HCEC 1CT (cell line): Measurements from ENCODE around the gene ASB18.

Experiments used
- DNase-seq: peaks from one replicate; pipeline ENCODE4 v3.0.0-alpha.2; 2017

The ASB18 gene

DNA sequence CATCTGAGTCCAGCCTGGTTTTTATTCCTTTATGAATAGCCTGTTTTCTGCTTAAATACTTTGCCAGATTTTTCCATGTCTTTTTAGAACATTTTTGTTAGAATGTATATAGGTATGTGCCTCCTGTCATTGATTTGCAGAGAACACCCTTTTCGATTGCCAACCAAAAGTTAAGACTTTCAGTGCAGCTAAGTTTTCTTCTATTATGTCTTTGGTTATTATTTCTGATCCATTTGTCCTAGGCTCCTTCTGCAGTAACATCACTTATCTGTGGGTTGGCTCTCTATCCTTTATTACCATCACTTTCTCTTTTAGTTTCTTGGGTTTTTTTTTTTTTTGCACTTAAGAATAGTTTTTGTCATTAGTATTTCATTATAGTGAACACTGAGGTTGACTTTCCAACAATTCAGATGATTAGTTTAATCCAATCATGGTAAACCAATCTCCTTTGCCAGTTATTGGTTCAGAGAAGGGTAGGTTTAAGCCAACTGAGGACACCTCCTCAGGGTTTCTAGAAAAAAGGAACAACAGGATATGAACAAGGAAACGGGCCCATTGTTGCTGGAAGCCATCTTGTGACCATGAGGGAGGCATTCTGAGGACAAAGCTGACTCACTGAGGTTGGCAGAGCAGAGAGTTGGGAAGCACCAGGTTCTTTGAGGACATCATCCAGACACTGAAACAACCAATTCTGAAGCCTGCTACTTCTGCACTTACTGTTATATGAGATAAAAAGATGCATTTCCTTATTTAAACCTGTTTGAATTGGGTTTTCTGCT lies 58.1 kb downstream of the ASB18 start:
- no peak for DNase-seq

DNA sequence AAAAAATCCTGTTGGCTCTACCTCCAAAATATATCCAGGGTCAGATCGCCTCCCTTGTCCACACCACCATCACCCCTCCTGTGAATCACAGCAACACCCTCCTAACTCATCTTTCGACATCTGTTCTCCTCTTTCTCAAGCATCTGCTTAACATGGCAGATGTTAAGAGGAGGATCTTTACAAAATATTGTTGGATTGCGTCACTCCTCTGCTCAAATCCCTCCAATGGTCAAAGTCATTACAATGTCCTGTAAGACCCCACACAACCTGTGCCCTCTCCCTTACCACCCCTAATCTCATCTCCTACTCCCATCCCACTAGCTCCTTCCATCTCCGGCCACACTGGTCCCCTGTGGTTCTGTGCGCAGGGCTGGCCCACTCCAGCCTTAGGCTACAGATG lies 59.3 kb downstream of the ASB18 start:
- DNase-seq: no peak

DNA sequence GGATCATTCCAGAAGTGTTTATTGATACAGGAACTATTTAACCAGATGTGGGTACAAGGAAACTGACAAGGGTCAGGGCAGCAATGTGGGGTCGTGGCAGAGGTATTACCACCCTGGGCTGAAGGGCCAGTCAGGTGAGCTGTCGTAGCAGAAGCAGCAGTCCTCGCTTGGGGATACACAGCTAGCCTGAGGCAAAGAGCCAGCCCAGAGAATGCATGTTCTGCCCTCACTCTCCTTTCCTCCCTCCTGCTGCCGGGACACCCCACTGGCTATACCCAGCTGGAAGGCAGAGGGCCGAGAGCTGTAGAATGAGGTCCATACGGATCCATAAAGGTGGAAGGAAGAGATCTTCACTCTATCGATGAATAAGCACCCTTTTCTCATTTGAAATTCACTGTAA lies 63.8 kb downstream of the ASB18 start:
- DNase-seq: no peak

DNA sequence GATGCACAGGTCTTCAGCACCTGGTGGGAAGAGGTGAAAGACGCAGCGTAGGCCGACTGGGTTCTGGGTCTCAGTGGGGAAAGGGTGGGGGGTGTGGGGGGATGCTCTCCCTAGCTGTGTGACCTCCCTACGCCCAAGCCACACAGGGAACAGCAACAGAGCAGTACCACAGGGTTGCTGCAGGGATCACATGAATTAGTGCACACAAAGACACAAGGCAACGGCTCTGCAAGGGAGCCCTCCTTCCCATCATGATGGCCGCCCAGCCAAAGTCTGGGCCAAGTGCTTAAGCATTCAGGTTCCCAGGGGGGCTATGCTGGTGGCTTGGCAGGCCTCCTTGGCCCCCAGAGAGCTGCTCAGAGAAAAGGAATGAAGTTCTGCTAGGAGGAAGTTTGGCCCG lies 67.8 kb downstream of the ASB18 start:
- no peak for DNase-seq

DNA sequence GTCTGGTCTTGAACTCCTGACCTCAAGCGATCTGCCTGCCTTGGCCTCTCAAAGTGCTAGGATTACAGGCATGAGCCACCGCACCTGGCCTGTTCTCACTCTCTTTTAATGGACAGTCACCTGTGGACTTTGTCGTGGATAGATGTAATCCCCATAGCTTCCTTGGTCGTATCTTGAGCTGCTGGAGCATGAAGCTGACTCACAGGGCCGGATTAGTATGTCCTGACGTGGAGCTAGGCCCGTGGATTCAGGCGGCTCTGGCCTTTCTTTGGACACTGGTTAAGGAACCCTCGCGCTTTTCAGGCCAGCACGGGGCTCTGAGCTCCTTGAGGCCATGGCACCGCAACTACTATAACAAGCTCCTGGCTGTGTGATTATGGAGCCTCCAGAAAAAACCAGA lies 68.5 kb downstream of the ASB18 start:
- DNase-seq: no peak

DNA sequence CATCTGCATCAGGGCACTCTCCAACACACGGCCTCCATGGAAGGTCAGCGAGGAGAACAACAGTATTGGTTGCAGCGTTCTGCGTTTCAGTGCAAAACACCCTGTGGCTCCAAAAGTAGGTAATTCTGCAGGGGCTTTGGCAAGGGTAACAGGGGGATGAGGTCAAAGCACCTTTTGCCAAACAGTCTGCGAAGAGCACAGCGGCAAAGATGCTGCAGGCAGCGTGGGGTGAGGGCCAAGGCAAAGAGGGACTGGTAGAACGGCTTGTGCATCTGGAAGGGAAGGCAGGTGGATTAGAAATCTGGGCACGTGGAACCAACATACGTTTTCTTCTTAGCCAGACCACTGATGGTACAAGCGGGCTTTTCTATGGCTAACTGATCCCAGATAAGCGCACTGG lies 69.4 kb downstream of the ASB18 start:
- DNase-seq: no peak

GRCh38 chr2:236193026-236193425 lies 71.2 kb downstream of the ASB18 start:
- DNase-seq: no peak

DNA sequence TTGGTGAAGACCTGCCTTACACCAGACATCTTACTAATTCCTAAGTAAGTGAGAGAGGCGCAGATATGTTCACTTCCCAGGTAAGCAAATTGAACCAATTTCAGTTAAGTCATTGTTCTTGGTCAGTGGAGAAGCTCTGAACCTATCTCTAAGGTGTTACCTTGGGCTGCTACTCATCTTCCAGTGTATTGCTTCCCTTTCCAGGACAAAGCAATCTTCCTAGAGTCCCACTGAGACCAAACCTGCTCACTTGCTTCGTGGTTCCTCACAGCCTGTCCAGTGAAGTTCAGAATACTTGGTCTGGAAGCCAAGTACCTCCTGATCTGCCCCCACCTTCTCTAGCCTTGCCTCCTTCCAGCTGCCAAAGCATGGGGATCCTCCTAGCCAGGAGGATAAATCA lies 73.5 kb downstream of the ASB18 start:
- DNase-seq: no peak

DNA sequence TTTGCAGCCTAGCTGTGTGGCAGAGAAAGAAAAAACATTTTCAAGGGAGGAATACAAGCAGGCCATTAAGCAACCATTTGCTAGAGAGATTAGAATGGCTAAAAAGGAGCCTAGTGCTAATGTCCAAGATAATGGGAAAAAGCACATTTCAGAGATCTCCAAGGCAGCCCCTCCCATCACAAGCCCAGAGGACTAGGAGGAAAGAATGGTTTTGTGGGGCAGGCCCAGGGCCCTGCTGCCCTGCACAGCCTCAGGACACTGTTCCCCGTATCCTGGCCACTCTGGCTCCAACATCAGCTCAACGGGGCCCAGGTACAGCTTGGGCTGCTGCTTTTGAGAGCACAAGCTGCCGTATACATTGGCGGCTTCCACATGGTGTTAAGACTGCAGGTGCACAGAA lies 79.5 kb downstream of the ASB18 start:
- DNase-seq: no peak

- DNase-seq: peak; percentile 65
Observed at GRCh38 chr2:236180831-236181453, 83.3 kb downstream of the ASB18 start.

DNA sequence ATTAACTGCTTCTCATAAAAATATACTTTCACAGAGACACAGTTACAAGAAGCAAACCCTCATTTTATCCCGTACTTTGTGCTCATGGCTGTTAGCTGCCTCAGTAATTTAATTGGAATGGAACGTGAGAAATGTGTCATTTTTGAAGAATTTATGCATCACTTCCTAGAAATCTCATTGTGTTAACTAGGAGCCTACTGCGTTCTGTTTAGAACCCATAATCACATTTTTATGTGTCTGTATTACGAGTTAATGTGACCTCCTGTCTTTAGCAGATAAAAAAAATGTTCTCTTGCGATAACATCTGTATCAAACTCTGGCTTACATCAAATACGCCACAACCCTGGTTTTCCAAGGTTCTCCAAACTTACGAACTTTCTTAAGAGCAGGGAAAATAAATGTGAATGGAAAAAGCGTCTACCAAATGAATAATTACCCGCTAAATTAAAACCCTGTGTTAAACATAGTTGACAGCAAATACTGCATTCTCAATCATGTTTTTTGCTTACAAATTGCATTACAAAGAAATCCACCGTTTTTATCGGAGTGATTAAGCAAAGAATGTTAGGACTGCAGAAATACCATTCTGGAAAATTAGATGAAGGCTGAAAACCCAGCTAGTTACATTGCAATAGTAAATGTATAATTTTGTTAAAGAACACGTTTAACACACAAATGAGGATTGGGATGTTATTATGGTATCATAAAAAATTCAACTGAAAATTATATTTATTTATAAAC lies 84.0 kb downstream of the ASB18 start:
- peak; percentile 70 for DNase-seq

GRCh38 chr2:236179236-236180075 lies 84.8 kb downstream of the ASB18 start:
- DNase-seq: peak; percentile 2

DNA sequence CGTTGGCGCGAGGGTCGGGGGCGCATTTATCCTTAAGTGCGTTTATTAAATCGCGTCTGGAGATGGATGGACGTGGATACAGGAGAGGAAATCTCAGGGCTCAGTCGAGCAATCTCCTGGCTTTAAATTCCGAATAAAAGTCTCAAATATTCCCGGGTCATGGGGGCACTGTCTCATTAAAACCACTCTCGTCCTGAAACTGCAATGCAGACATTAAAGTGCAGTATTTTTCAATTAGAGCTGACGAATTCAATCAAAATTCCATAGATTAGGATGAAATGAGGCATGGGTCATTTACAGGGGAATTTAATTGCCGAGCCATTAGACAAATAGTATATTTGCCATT lies 85.3 kb downstream of the ASB18 start:
- DNase-seq: peak; percentile 4

GRCh38 chr2:236177967-236178889 lies 86.0 kb downstream of the ASB18 start:
- peak; percentile 56 for DNase-seq

- peak; percentile 23 for DNase-seq
Observed at GRCh38 chr2:236177604-236177966, 86.6 kb downstream of the ASB18 start.

- no peak for DNase-seq
Observed at GRCh38 chr2:236176951-236177350, 87.3 kb downstream of the ASB18 start.

DNA sequence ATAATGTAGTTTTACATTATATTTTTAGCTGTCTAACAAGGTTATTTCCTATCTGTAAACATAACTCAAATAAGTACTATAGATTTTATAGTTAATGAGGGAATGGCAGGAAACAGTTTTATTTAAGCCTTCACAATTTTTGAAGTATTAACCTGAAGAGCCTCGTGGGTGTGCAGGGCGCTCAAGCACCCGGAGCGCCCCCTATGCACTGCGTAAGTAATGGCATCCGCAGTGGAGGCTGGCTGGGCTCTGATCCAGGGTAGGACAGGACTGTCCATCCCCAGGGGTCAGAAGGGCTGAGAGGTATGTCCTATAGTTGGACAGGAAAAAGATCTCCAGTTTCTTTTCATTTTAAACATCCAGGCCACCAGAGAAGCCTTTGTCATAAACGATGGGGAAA lies 87.8 kb downstream of the ASB18 start:
- DNase-seq: peak; percentile 51

DNA sequence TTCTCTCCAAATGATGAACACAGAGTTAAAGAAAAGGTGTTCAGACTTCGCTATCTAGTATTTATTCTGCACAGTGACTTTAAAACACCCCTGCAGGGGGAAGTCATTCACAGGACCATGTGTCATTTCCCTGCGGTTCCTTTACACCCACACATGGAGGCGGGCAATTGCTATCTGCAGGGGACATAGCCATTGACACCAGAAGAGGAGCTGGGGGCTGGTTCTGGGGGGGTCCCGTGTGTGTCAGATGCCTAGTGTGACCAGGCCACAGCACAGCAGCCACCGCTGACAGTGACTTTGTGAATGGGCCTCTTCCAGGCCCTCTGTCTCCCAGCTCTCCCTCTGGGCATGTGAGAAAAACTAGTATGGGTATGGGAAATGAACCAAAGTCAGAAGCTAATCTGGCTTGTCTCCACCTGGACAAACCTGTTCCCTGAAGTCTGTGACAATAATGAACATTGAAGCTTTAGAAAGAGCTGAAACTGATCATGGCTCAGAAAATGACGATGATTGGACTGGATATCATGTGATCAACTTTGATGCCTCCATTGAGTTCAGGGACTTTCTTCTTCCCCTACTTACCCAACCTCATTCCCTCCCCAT lies 88.6 kb downstream of the ASB18 start:
- DNase-seq: no peak

- no peak for DNase-seq
Observed at GRCh38 chr2:236173729-236174607, 90.2 kb downstream of the ASB18 start.

DNA sequence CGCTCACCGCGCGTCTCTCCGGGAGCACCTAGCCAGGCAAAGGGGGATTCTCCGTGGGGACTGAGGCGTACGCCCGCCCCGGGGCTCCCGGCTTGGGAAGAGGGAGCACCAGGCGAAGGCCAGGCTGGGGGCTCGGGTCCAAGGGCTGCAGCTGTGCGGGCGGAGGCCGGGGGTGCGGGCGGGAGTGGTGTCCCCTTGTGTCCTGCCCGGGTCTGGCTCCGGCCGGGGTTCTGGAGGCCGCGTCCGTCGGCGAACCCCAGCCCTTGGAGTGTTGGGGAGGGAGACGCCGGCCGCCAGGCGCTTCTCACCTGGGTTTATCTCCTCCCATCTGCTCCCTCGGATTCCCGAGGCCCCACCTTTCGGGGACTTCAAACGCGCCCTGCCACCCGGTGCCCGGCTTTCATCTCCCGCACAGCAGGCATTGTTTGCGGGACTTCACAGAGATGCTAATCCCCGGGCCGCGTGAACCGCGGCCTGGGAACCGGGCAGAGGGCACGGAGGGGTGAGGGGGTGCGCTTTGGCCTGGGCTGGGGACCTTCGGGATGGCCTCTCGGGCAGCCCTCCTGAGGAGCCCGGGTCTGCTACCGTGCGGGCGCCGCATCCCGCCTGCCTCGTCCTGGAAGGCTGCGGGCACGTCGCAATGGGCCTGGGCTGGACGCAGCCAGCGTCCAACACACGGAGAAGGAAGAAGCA lies 91.0 kb downstream of the ASB18 start:
- no peak for DNase-seq
